A673 (cell line): ENCODE data around the gene ARHGAP1. TPM values are rescaled to one million over a fixed set of nuclear protein-coding genes. Genes with fewer than 3 reads are reported as not detected.

Experiments
- Bru-seq: library from RNA; stranded (reverse); fragments of 400-500 nt; gene quantifications from one replicate; lab custom pipeline; 2021; lab: Mats Ljungman, UMichigan
- BruChase-seq, 2 experiments: library from RNA; stranded (reverse); fragments of 400-500 nt; gene quantifications; one replicate each; lab custom pipeline; 2021; lab: Mats Ljungman, UMichigan
- BruUV-seq: library from RNA; stranded (reverse); fragments of 400-500 nt; replicated peaks from 2 replicates; lab custom pipeline; 2021; lab: Mats Ljungman, UMichigan
- CTCF ChIA-PET: fragments of 300-600 bp; sonication (Branson Sonifier 250); formaldehyde crosslinking; loops from one replicate; lab custom pipeline; 2022; ENCODE audit warnings: antibody characterized with exemption; lab: Charles Lee
- POLR2A ChIA-PET: fragments of 300-600 bp; sonication (Branson Sonifier 250); formaldehyde crosslinking; loops from one replicate; lab custom pipeline; 2022; ENCODE audit warnings: antibody characterized with exemption; ENCODE audit not compliant: low non-redundant PET; lab: Charles Lee
- DNase-seq: peaks from one replicate; pipeline ENCODE4 v3.0.0-alpha.2; 2015; ENCODE audit warnings: low spot score
- H3K27ac ChIP-seq: fragments of 200-600 bp; sonication (generic); 2 replicates; pipeline ENCODE4 v1.5.1; 2016; ENCODE audit warnings: mixed run types, low read depth, mild to moderate bottlenecking, mixed read lengths, antibody characterized with exemption, low read length; ENCODE audit not compliant: poor library complexity, severe bottlenecking
- H3K27me3 ChIP-seq: fragments of 200-600 bp; sonication (generic); replicated peaks from 2 replicates; pipeline ENCODE4 v1.6.1; 2017; ENCODE audit warnings: mixed run types, low read depth, mild to moderate bottlenecking, mixed read lengths, antibody characterized with exemption, low read length; ENCODE audit not compliant: insufficient read depth, poor library complexity
- H3K36me3 ChIP-seq: fragments of 200-600 bp; sonication (generic); 2 replicates; pipeline ENCODE4 v1.6.1; 2016; ENCODE audit warnings: mixed run types, mild to moderate bottlenecking, mixed read lengths, antibody characterized with exemption, low read length; ENCODE audit not compliant: insufficient read depth, poor library complexity, severe bottlenecking
- H3K4me1 ChIP-seq: fragments of 200-600 bp; sonication (generic); 2 replicates; pipeline ENCODE4 v1.6.1; 2017; ENCODE audit warnings: mixed run types, mild to moderate bottlenecking, mixed read lengths, antibody characterized with exemption, low read length; ENCODE audit not compliant: insufficient read depth, poor library complexity, severe bottlenecking
- H3K4me3 ChIP-seq: fragments of 200-600 bp; sonication (generic); 2 replicates; pipeline ENCODE4 v1.5.1; 2016; ENCODE audit warnings: low read depth, mixed run types, mild to moderate bottlenecking, mixed read lengths, low read length; ENCODE audit not compliant: poor library complexity, severe bottlenecking
- H3K9me3 ChIP-seq: fragments of 200-600 bp; sonication (generic); 2 replicates; pipeline ENCODE4 v1.6.1; 2016; ENCODE audit warnings: mixed run types, low read depth, mild to moderate bottlenecking, mixed read lengths, antibody characterized with exemption, low read length; ENCODE audit not compliant: poor library complexity, severe bottlenecking
- CTCF ChIP-seq: fragments of 300-800, 200-600 bp; sonication (generic); conservative IDR thresholded peaks from 2 replicates; pipeline ENCODE4 v1.5.1; 2017; ENCODE audit warnings: low read depth, mild to moderate bottlenecking, antibody characterized with exemption, low read length, moderate library complexity, mixed read lengths
- EZH2 ChIP-seq: fragments of 200-600 bp; sonication (generic); IDR thresholded peaks from 2 replicates; pipeline ENCODE4 v1.6.1; 2017; ENCODE audit warnings: borderline replicate concordance, low read depth, mild to moderate bottlenecking, mixed read lengths, antibody characterized with exemption, low read length; ENCODE audit not compliant: poor library complexity, severe bottlenecking
- intact Hi-C: fragments of 100-400 bp; cut with micrococcal nuclease; formaldehyde crosslinking; loops from one replicate; pipeline ENCODE4 v1.10.0; 2022; ENCODE audit not compliant: unreplicated experiment
- long read RNA-seq: library from polyadenylated mRNA; stranded (forward); transcript quantifications from one replicate; pipeline ENCODE4 v2.0.0, GENCODE V29; 2022
- total RNA-seq: library from RNA; stranded (reverse); gene quantifications from 2 replicates; pipeline ENCODE4 v1.2.3, GENCODE V29; 2021

ARHGAP1 gene
- total RNA-seq (89.3 and 92.8 TPM in 2 replicates), Bru-seq, nascent RNA (percentile 68 among the genes with signal in this experiment), BruChase-seq, experiment 1, labeled RNA remaining after a 2-hour chase (percentile 73 among the genes with signal in this experiment), BruChase-seq, experiment 2, labeled RNA remaining after a 6-hour chase (percentile 87 among the genes with signal in this experiment)
- long read RNA-seq, transcript ARHGAP1-201 (13 exons, 3,375 nt): major isoform, 104 of 202 reads
- long read RNA-seq, partial matches to known transcripts: 51 of 202 reads
- long read RNA-seq, other reads (novel, unspliced or antisense): 45 of 202 reads

- CTCF ChIA-PET: interaction anchor here (0.6 to 0.9 kb wide), 4 partner anchors 104 to 453 kb away, joined by 3 to 4 read pairs (median 3); no protein-coding TSS in a partner anchor
- Histone ChIP-seq H3K36me3 (peaks cover 42% of the 10 kb centered on the region), H3K27me3 (no peaks in the 10 kb centered on the region), H3K4me3 (peak within 1 kb of the TSS; percentile 65), H3K4me1 (peaks cover 6% of the 10 kb centered on the region), H3K9me3 (no peaks in the 10 kb centered on the region), H3K27ac (peak within 1 kb of the TSS; percentile 98)
- POLR2A ChIA-PET: interaction anchor here (0.6 to 0.7 kb wide), 3 partner anchors 9 to 821 kb away, joined by 3 to 4 read pairs (median 3); partner anchors contain the start of gene F2
- DNase-seq: peak; percentile 100
- BruUV-seq: no TSS peak
- TF ChIP-seq EZH2 (no peak), CTCF (no peak)
- intact Hi-C loops: loop anchor here (10.0 kb wide), 1 partner anchor 454 kb away; no protein-coding TSS in a partner anchor
These were observed at the start of gene ARHGAP1, which contains the start of gene ZNF408 for GRCh38 chr11:46700241-46701077. TSS of gene ARHGAP1 (minus strand) at chr11:46700619. CDS start at chr11:46696107, 4,512 bp downstream. TSS of gene ZNF408 (plus strand) at chr11:46701031. CDS start at chr11:46701048, 17 bp downstream.

- no TSS peak for BruUV-seq
- Histone ChIP-seq H3K9me3 (no peaks in the 10 kb centered on the region), H3K27me3 (no peaks in the 10 kb centered on the region), H3K27ac (no peak overlapping the region), H3K36me3 (peaks cover 98% of the 10 kb centered on the region), H3K4me3 (no peak overlapping the region), H3K4me1 (no peaks in the 10 kb centered on the region)
- DNase-seq: no peak
- CTCF ChIA-PET: no interaction called here
- intact Hi-C loops: no loop called here
- TF ChIP-seq CTCF (no peak), EZH2 (no peak)
- POLR2A ChIA-PET: no interaction called here
These were observed 46.7 kb upstream of the ARHGAP1 start for GRCh38 chr11:46747150-46747549.

GRCh38 chr11:46745995-46746394, 45.6 kb upstream of the ARHGAP1 start:
- TF ChIP-seq CTCF: no peak
- no peak for TF ChIP-seq EZH2
- Histone ChIP-seq H3K27me3 (no peaks in the 10 kb centered on the region), H3K27ac (no peak overlapping the region), H3K36me3 (peaks cover 100% of the 10 kb centered on the region), H3K9me3 (no peaks in the 10 kb centered on the region), H3K4me3 (no peak overlapping the region), H3K4me1 (no peaks in the 10 kb centered on the region)
- no TSS peak for BruUV-seq
- CTCF ChIA-PET: no interaction called here
- POLR2A ChIA-PET: interaction anchor here (0.6 kb wide), 1 partner anchor 134 kb away, joined by 3 read pairs; no protein-coding TSS in a partner anchor
- intact Hi-C loops: no loop called here
- DNase-seq: no peak
